ENCODE results near the gene SLC9A3. TPM values are rescaled to one million over a fixed set of nuclear protein-coding genes. Genes with fewer than 3 reads are reported as not detected.
A peak's percentile ranks its signal among the peaks of the same experiment; 100 is the strongest.

SLC9A3 gene
- polyA plus RNA-seq, 3 donors: 0.31 to 0.42 (median 0.36) TPM

DNA sequence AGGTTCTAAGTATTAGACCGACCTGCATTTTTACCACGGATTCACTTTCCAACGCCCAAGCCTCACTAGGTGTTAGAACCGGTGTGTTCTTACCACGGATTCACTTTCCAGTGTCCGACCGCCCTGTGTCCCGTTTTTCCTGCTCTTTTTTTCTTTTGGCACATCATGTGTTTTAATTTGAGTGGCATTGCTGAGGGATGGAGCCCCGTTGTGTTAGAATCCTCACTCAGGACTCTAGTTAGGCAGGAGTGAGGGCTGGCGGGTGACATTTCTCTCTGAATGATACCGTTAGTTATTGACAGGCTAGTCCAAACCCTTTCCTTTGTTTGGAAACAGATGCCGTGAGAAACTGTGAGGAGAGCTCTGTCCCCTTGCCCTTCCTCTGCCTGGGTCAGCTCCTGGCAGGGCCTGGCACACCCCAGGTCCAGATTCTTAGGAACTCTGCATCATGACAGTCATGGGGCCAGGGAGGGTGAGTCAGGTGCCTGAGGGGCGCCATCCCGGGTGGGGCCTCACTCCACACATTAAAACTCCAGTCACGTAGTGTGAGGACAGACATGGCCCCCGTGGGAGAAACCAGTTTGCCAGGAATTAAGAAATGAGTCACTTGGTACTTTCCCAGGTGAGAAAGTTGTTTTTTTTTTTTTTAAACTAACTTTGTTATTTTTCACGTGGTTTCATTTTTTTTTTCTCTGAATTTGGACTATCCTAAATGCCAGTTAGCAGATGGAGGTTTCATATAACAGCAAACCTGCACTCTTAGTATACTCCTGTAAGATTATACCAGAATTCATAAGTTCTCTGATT, 65.5 kb downstream of the SLC9A3 start:
- no peaks in the 10 kb centered on the region for H3K9me3 Mint-ChIP-seq
- Histone ChIP-seq H3K4me3 (replicated peaks in 1 of 3; ENCODE audit: low read depth in 2 of 3, low read length in 3 of 3) (no peak overlapping the region), H3K27me3 (ENCODE audit: control insufficient read depth in 2 of 2, insufficient read depth in 2 of 2, low read length in 2 of 2) (no peaks in the 10 kb centered on the region), H3K4me1 (ENCODE audit: control insufficient read depth in 1 of 2, insufficient read depth in 2 of 2, low read length in 2 of 2) (no peaks in the 10 kb centered on the region), H3K4me2 (replicated peaks; ENCODE audit: extremely low read depth, low read length, poor library complexity, severe bottlenecking) (no peak overlapping the region), H3K79me2 (ENCODE audit: insufficient read depth, low read length) (peaks cover 14% of the 10 kb centered on the region), H3K9me3 (replicated peaks in 1 of 2; ENCODE audit: control insufficient read depth in 1 of 2, insufficient read depth in 1 of 2, low read length in 2 of 2) (no peaks in the 10 kb centered on the region), H2AFZ (ENCODE audit: insufficient read depth, low read depth, low read length, poor library complexity, severe bottlenecking) (no peak overlapping the region), H4K20me1 (ENCODE audit: insufficient read depth, low read length) (peaks cover 53% of the 10 kb centered on the region), H3K27ac (ENCODE audit: low read depth in 1 of 2, low read length in 2 of 2) (no peak overlapping the region), H3K9ac (ENCODE audit: insufficient read depth, low read length, poor library complexity, severe bottlenecking) (no peak overlapping the region), H3K36me3 (replicated peaks in 1 of 2; ENCODE audit: control insufficient read depth in 1 of 2, insufficient read depth in 2 of 2, low read length in 2 of 2) (peaks cover 86 to 100% of the 10 kb centered on the region in 2 donors)
- 98% methylated on average over 7 of the region's 17 CpGs for WGBS (ENCODE audit: insufficient coverage)
- intact Hi-C loops (cut with micrococcal nuclease): no loop called here
- H3K27ac Mint-ChIP-seq: peak overlapping the region in 1 of 7 donors; percentile 61
- peaks cover 1% of the 10 kb centered on the region for H3K4me1 Mint-ChIP-seq
- H3K36me3 Mint-ChIP-seq: peaks cover 87 to 100% of the 10 kb centered on the region in 2 donors
- peak in 1 of 3 donors; percentile 73 for DNase-seq
- no peak for TF ChIP-seq CTCF (IDR thresholded peaks at IDR 0.05)
- H3K4me3 Mint-ChIP-seq: no peak overlapping the region
- no peaks in the 10 kb centered on the region for H3K27me3 Mint-ChIP-seq (ENCODE audit: low read depth in 3 of 3)

- H3K4me2 ChIP-seq (replicated peaks; ENCODE audit: extremely low read depth, low read length, poor library complexity, severe bottlenecking): no peak overlapping the region
- no peak overlapping the region for H3K4me3 Mint-ChIP-seq
Measured at GRCh38 chr5:457195-457961, 66.9 kb downstream of the SLC9A3 start.

More at GRCh38 chr5:457195-457961, 66.9 kb downstream of the SLC9A3 start:
- Histone ChIP-seq H3K36me3 (replicated peaks in 1 of 2; ENCODE audit: control insufficient read depth in 1 of 2, insufficient read depth in 2 of 2, low read length in 2 of 2) (peaks cover 89 to 100% of the 10 kb centered on the region in 2 donors), H3K9ac (ENCODE audit: insufficient read depth, low read length, poor library complexity, severe bottlenecking) (no peak overlapping the region), H4K20me1 (ENCODE audit: insufficient read depth, low read length) (peaks cover 66% of the 10 kb centered on the region), H3K4me3 (replicated peaks in 1 of 3; ENCODE audit: low read depth in 2 of 3, low read length in 3 of 3) (no peak overlapping the region), H3K9me3 (replicated peaks in 1 of 2; ENCODE audit: control insufficient read depth in 1 of 2, insufficient read depth in 1 of 2, low read length in 2 of 2) (peaks cover 3 to 4% of the 10 kb centered on the region in 2 donors), H3K79me2 (ENCODE audit: insufficient read depth, low read length) (peaks cover 20% of the 10 kb centered on the region), H2AFZ (ENCODE audit: insufficient read depth, low read depth, low read length, poor library complexity, severe bottlenecking) (no peak overlapping the region), H3K27me3 (ENCODE audit: control insufficient read depth in 2 of 2, insufficient read depth in 2 of 2, low read length in 2 of 2) (no peaks in the 10 kb centered on the region), H3K27ac (ENCODE audit: low read depth in 1 of 2, low read length in 2 of 2) (no peak overlapping the region), H3K4me1 (ENCODE audit: control insufficient read depth in 1 of 2, insufficient read depth in 2 of 2, low read length in 2 of 2) (no peaks in the 10 kb centered on the region)
- Mint-ChIP-seq H3K27me3 (ENCODE audit: low read depth in 3 of 3) (peaks cover 0 to 1% (median 0%) of the 10 kb centered on the region in 3 donors), H3K4me1 (no peaks in the 10 kb centered on the region), H3K27ac (no peak overlapping the region), H3K36me3 (peaks cover 91 to 100% of the 10 kb centered on the region in 2 donors), H3K9me3 (peaks cover 0 to 3% (median 0%) of the 10 kb centered on the region in 7 donors)
- DNase-seq: no peak
- intact Hi-C loops (cut with micrococcal nuclease): no loop called here
- no peak for TF ChIP-seq CTCF (IDR thresholded peaks at IDR 0.05)
- 98% methylated on average over 15 of the region's 19 CpGs for WGBS (ENCODE audit: insufficient coverage)
